ENCODE results near the gene HINFP. TPM values are rescaled to one million over a fixed set of nuclear protein-coding genes. Genes with fewer than 3 reads are reported as not detected.

Gene HINFP
- total RNA-seq, 4 donors from 2014 or later: 13.5 to 27.6 (median 15.4) TPM

GRCh38 chr11:119110439-119110838, 10.9 kb upstream of the HINFP start:
- TF ChIP-seq POLR2A (IDR thresholded peaks at IDR 0.05) (no peak), CTCF (IDR thresholded peaks at IDR 0.05) (no peak)
- DNase-seq: no peak
- intact Hi-C loops (cut with DNase I; ENCODE audit: low total_unique reads): no loop called here
- Histone ChIP-seq H3K9me3 (no peaks in the 10 kb centered on the region), H3K4me1 (peaks cover 0 to 4% of the 10 kb centered on the region in 2 donors), H3K4me3 (no peak overlapping the region), H3K27ac (no peak overlapping the region), H3K36me3 (no peaks in the 10 kb centered on the region), H3K27me3 (no peaks in the 10 kb centered on the region)

GRCh38 chr11:119111361-119111925, 9.9 kb upstream of the HINFP start:
- Histone ChIP-seq H3K36me3 (no peaks in the 10 kb centered on the region), H3K4me3 (no peak overlapping the region), H3K27me3 (no peaks in the 10 kb centered on the region), H3K4me1 (peaks cover 0 to 3% of the 10 kb centered on the region in 2 donors), H3K9me3 (no peaks in the 10 kb centered on the region), H3K27ac (no peak overlapping the region)
- TF ChIP-seq POLR2A (IDR thresholded peaks at IDR 0.05) (no peak), CTCF (IDR thresholded peaks at IDR 0.05) (no peak)
- no peak for DNase-seq
- intact Hi-C loops (cut with DNase I; ENCODE audit: low total_unique reads): no loop called here

GRCh38 chr11:119112314-119113020, 8.9 kb upstream of the HINFP start:
- Histone ChIP-seq H3K27me3 (no peaks in the 10 kb centered on the region), H3K4me1 (no peaks in the 10 kb centered on the region), H3K4me3 (no peak overlapping the region), H3K27ac (no peak overlapping the region), H3K36me3 (no peaks in the 10 kb centered on the region), H3K9me3 (no peaks in the 10 kb centered on the region)
- intact Hi-C loops (cut with DNase I; ENCODE audit: low total_unique reads): no loop called here
- TF ChIP-seq POLR2A (IDR thresholded peaks at IDR 0.05) (no peak), CTCF (IDR thresholded peaks at IDR 0.05) (no peak)
- DNase-seq: no peak

- no peak for DNase-seq
- Histone ChIP-seq H3K4me3 (no peak overlapping the region), H3K27ac (no peak overlapping the region), H3K4me1 (no peaks in the 10 kb centered on the region), H3K9me3 (no peaks in the 10 kb centered on the region), H3K27me3 (no peaks in the 10 kb centered on the region), H3K36me3 (no peaks in the 10 kb centered on the region)
- TF ChIP-seq CTCF (IDR thresholded peaks at IDR 0.05) (no peak), POLR2A (IDR thresholded peaks at IDR 0.05) (no peak)
- intact Hi-C loops (cut with DNase I; ENCODE audit: low total_unique reads): no loop called here
Measured at GRCh38 chr11:119113716-119114115, 7.7 kb upstream of the HINFP start.

- Histone ChIP-seq H3K27me3 (no peaks in the 10 kb centered on the region), H3K4me3 (no peak overlapping the region), H3K36me3 (no peaks in the 10 kb centered on the region), H3K27ac (no peak overlapping the region), H3K9me3 (no peaks in the 10 kb centered on the region), H3K4me1 (no peaks in the 10 kb centered on the region)
- no peak for TF ChIP-seq CTCF (IDR thresholded peaks at IDR 0.05)
- TF ChIP-seq POLR2A (IDR thresholded peaks at IDR 0.05): no peak
- no peak for DNase-seq
- intact Hi-C loops (cut with DNase I; ENCODE audit: low total_unique reads): no loop called here
Measured at GRCh38 chr11:119114351-119114750, 7.0 kb upstream of the HINFP start.
